WTC11 (cell line): ENCODE measurements around the gene PAQR6. TPM values are rescaled to one million over a fixed set of nuclear protein-coding genes. Genes with fewer than 3 reads are reported as not detected.
A peak's percentile ranks its signal among the peaks of the same experiment; 100 is the strongest.

ENCODE experiments used
- CBFB ChIP-seq: sonication (generic); formaldehyde crosslinking; IDR thresholded peaks from 2 replicates; pipeline ENCODE4 v1.8.1; 2022; ENCODE audit warnings: mild to moderate bottlenecking, low read depth, missing genetic modification reagents
- HMGA2 ChIP-seq: fragments of 250-450 bp; sonication (Bioruptor Pico); IDR thresholded peaks from 2 replicates; pipeline ENCODE4 v1.4.0; 2021; ENCODE audit warnings: mild to moderate bottlenecking, moderate library complexity
- MXD4 ChIP-seq: fragments of 250-450 bp; sonication (Bioruptor Pico); IDR thresholded peaks from 2 replicates; pipeline ENCODE4 v1.8.0; 2021; ENCODE audit warnings: mild to moderate bottlenecking, moderate library complexity, borderline replicate concordance
- NR2C2 ChIP-seq: sonication (generic); formaldehyde crosslinking; IDR thresholded peaks from 2 replicates; pipeline ENCODE4 v1.8.0; 2022; ENCODE audit warnings: mild to moderate bottlenecking, missing genetic modification reagents
- TEAD1 ChIP-seq: sonication (generic); formaldehyde crosslinking; IDR thresholded peaks from 2 replicates; pipeline ENCODE4 v1.8.0; 2022; ENCODE audit warnings: mild to moderate bottlenecking, missing genetic modification reagents
- TEAD4 ChIP-seq: sonication (generic); formaldehyde crosslinking; IDR thresholded peaks from 2 replicates; pipeline ENCODE4 v1.8.0; 2022; ENCODE audit warnings: mild to moderate bottlenecking, missing genetic modification reagents
- TP53 ChIP-seq: sonication (generic); formaldehyde crosslinking; IDR thresholded peaks from 2 replicates; pipeline ENCODE4 v1.8.1; 2023; ENCODE audit warnings: mild to moderate bottlenecking, missing genetic modification reagents
- ZNF423 ChIP-seq: fragments of 250-450 bp; sonication (Bioruptor Pico); IDR thresholded peaks from 2 replicates; pipeline ENCODE4 v2.1.2; 2022; ENCODE audit warnings: mild to moderate bottlenecking, moderate library complexity
- total RNA-seq: library from RNA; stranded (reverse); gene quantifications from 3 replicates; pipeline ENCODE4 v1.2.3, GENCODE V29; 2021
- TF ChIP-seq, protein P1 (sequence below): sonication (generic); formaldehyde crosslinking; IDR thresholded peaks from 2 replicates; pipeline ENCODE4 v1.8.1; 2022; ENCODE audit warnings: mild to moderate bottlenecking, missing genetic modification reagents, moderate library complexity, borderline replicate concordance
- TF ChIP-seq, protein P2 (sequence below): fragments of 250-450 bp; sonication (Bioruptor Pico); IDR thresholded peaks from 2 replicates; pipeline ENCODE4 v2.1.2; 2022; ENCODE audit warnings: mild to moderate bottlenecking, moderate library complexity
- TF ChIP-seq, protein P3 (sequence below): sonication (generic); formaldehyde crosslinking; IDR thresholded peaks from 2 replicates; pipeline ENCODE4 v1.8.0; 2022; ENCODE audit warnings: missing genetic modification reagents
- TF ChIP-seq, protein P4 (sequence below): sonication (generic); formaldehyde crosslinking; IDR thresholded peaks from 2 replicates; pipeline ENCODE4 v1.8.1; 2023; ENCODE audit warnings: mild to moderate bottlenecking, missing genetic modification reagents, moderate library complexity
- TF ChIP-seq, protein P5 (sequence below): fragments of 250-450 bp; sonication (Bioruptor Pico); IDR thresholded peaks from 2 replicates; pipeline ENCODE4 v1.9.0; 2021; ENCODE audit warnings: mild to moderate bottlenecking, borderline replicate concordance
- TF ChIP-seq, protein P6 (sequence below): fragments of 250-450 bp; sonication (Bioruptor Pico); IDR thresholded peaks from 2 replicates; pipeline ENCODE4 v1.9.0; 2021; ENCODE audit warnings: mild to moderate bottlenecking
- TF ChIP-seq, protein P7 (sequence below): sonication (generic); formaldehyde crosslinking; IDR thresholded peaks from 2 replicates; pipeline ENCODE4 v1.8.0; 2023; ENCODE audit warnings: missing genetic modification reagents, mild to moderate bottlenecking, borderline replicate concordance
- TF ChIP-seq, protein P8 (sequence below): sonication (generic); formaldehyde crosslinking; IDR thresholded peaks from 2 replicates; pipeline ENCODE4 v1.8.0; 2023; ENCODE audit warnings: missing genetic modification reagents
- TF ChIP-seq, protein P9 (sequence below): sonication (generic); formaldehyde crosslinking; IDR thresholded peaks from 2 replicates; pipeline ENCODE4 v1.8.0; 2022; ENCODE audit warnings: mild to moderate bottlenecking, missing genetic modification reagents
- TF ChIP-seq, protein P10 (sequence below): fragments of 200-600 bp; IDR thresholded peaks from 2 replicates; pipeline ENCODE4 v1.8.0; 2022; ENCODE audit warnings: antibody characterized with exemption

The PAQR6 gene
- total RNA-seq, 1 experiment from 2014 or later, result 5.9 TPM

DNA sequence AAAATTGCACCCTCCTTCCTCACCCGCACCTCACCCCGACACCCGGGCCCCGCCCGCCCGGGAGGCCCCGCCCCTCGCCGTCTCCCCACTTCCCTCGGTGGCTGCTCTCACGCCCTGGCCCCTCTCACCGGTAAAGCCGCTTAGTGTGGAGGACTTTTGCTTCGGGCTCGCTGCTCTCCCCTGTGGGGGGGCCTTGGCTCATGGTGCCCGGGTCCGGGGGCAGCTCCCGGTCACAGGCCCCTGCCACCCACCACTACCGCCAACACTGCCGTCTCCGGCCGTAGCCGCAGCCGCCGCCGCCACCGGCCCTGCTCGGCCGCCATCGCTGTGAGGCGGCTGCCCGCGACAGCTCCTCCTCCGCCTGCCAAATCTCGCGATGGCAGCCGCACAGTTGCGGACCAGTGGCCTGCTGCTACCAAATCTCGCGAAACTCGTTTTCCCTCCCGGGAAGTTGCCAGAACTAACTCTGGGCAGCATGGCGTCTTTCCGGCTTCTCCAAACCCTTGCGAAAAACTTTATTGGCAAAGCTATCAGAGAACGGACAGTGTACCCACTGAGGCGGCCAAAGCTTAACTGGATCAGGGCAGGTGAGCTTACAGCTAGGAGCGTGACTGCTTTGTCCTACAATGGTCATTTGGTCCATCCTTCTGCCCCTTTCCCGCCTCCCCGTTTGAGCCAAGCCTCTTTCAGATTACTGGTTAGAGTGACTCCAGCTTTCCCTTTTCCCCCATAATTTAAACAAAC is 34.8 kb upstream of the PAQR6 start, which contains the start of gene SMG5 (continued):
- TF ChIP-seq, protein P1, sequence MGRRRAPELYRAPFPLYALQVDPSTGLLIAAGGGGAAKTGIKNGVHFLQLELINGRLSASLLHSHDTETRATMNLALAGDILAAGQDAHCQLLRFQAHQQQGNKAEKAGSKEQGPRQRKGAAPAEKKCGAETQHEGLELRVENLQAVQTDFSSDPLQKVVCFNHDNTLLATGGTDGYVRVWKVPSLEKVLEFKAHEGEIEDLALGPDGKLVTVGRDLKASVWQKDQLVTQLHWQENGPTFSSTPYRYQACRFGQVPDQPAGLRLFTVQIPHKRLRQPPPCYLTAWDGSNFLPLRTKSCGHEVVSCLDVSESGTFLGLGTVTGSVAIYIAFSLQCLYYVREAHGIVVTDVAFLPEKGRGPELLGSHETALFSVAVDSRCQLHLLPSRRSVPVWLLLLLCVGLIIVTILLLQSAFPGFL, result no peak; the same call in 1 of the 2 replicates
- TF ChIP-seq, protein P2, sequence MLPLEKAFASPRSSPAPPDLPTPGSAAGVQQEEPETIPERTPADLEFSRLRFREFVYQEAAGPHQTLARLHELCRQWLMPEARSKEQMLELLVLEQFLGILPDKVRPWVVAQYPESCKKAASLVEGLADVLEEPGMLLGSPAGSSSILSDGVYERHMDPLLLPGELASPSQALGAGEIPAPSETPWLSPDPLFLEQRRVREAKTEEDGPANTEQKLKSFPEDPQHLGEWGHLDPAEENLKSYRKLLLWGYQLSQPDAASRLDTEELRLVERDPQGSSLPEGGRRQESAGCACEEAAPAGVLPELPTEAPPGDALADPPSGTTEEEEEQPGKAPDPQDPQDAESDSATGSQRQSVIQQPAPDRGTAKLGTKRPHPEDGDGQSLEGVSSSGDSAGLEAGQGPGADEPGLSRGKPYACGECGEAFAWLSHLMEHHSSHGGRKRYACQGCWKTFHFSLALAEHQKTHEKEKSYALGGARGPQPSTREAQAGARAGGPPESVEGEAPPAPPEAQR (CRISPR knock-in tag), result no peak
- TF ChIP-seq TEAD4 (CRISPR knock-in tag) (no peak), TP53 (0 out of 2 replicates have a peak, but pooled peaks have one; percentile 74), NR2C2 (CRISPR knock-in tag) (no peak), ZNF423 (no peak), CBFB (CRISPR knock-in tag) (peak; percentile 88; the same call in 1 of the 2 replicates), TEAD1 (CRISPR knock-in tag) (peak; percentile 90; the same call in 1 of the 2 replicates), MXD4 (CRISPR knock-in tag) (no peak), HMGA2 (CRISPR knock-in tag) (no peak)
- TF ChIP-seq, protein P3, sequence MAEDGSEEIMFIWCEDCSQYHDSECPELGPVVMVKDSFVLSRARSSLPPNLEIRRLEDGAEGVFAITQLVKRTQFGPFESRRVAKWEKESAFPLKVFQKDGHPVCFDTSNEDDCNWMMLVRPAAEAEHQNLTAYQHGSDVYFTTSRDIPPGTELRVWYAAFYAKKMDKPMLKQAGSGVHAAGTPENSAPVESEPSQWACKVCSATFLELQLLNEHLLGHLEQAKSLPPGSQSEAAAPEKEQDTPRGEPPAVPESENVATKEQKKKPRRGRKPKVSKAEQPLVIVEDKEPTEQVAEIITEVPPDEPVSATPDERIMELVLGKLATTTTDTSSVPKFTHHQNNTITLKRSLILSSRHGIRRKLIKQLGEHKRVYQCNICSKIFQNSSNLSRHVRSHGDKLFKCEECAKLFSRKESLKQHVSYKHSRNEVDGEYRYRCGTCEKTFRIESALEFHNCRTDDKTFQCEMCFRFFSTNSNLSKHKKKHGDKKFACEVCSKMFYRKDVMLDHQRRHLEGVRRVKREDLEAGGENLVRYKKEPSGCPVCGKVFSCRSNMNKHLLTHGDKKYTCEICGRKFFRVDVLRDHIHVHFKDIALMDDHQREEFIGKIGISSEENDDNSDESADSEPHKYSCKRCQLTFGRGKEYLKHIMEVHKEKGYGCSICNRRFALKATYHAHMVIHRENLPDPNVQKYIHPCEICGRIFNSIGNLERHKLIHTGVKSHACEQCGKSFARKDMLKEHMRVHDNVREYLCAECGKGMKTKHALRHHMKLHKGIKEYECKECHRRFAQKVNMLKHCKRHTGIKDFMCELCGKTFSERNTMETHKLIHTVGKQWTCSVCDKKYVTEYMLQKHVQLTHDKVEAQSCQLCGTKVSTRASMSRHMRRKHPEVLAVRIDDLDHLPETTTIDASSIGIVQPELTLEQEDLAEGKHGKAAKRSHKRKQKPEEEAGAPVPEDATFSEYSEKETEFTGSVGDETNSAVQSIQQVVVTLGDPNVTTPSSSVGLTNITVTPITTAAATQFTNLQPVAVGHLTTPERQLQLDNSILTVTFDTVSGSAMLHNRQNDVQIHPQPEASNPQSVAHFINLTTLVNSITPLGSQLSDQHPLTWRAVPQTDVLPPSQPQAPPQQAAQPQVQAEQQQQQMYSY (CRISPR knock-in tag), result no peak; the same call in 1 of the 2 replicates
- TF ChIP-seq, protein P4, sequence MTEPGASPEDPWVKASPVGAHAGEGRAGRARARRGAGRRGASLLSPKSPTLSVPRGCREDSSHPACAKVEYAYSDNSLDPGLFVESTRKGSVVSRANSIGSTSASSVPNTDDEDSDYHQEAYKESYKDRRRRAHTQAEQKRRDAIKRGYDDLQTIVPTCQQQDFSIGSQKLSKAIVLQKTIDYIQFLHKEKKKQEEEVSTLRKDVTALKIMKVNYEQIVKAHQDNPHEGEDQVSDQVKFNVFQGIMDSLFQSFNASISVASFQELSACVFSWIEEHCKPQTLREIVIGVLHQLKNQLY (CRISPR knock-in tag), result no peak
- TF ChIP-seq, protein P5, sequence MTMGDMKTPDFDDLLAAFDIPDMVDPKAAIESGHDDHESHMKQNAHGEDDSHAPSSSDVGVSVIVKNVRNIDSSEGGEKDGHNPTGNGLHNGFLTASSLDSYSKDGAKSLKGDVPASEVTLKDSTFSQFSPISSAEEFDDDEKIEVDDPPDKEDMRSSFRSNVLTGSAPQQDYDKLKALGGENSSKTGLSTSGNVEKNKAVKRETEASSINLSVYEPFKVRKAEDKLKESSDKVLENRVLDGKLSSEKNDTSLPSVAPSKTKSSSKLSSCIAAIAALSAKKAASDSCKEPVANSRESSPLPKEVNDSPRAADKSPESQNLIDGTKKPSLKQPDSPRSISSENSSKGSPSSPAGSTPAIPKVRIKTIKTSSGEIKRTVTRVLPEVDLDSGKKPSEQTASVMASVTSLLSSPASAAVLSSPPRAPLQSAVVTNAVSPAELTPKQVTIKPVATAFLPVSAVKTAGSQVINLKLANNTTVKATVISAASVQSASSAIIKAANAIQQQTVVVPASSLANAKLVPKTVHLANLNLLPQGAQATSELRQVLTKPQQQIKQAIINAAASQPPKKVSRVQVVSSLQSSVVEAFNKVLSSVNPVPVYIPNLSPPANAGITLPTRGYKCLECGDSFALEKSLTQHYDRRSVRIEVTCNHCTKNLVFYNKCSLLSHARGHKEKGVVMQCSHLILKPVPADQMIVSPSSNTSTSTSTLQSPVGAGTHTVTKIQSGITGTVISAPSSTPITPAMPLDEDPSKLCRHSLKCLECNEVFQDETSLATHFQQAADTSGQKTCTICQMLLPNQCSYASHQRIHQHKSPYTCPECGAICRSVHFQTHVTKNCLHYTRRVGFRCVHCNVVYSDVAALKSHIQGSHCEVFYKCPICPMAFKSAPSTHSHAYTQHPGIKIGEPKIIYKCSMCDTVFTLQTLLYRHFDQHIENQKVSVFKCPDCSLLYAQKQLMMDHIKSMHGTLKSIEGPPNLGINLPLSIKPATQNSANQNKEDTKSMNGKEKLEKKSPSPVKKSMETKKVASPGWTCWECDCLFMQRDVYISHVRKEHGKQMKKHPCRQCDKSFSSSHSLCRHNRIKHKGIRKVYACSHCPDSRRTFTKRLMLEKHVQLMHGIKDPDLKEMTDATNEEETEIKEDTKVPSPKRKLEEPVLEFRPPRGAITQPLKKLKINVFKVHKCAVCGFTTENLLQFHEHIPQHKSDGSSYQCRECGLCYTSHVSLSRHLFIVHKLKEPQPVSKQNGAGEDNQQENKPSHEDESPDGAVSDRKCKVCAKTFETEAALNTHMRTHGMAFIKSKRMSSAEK, result no peak
- TF ChIP-seq, protein P6, sequence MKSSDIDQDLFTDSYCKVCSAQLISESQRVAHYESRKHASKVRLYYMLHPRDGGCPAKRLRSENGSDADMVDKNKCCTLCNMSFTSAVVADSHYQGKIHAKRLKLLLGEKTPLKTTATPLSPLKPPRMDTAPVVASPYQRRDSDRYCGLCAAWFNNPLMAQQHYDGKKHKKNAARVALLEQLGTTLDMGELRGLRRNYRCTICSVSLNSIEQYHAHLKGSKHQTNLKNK (CRISPR knock-in tag), result no peak
- TF ChIP-seq, protein P7, sequence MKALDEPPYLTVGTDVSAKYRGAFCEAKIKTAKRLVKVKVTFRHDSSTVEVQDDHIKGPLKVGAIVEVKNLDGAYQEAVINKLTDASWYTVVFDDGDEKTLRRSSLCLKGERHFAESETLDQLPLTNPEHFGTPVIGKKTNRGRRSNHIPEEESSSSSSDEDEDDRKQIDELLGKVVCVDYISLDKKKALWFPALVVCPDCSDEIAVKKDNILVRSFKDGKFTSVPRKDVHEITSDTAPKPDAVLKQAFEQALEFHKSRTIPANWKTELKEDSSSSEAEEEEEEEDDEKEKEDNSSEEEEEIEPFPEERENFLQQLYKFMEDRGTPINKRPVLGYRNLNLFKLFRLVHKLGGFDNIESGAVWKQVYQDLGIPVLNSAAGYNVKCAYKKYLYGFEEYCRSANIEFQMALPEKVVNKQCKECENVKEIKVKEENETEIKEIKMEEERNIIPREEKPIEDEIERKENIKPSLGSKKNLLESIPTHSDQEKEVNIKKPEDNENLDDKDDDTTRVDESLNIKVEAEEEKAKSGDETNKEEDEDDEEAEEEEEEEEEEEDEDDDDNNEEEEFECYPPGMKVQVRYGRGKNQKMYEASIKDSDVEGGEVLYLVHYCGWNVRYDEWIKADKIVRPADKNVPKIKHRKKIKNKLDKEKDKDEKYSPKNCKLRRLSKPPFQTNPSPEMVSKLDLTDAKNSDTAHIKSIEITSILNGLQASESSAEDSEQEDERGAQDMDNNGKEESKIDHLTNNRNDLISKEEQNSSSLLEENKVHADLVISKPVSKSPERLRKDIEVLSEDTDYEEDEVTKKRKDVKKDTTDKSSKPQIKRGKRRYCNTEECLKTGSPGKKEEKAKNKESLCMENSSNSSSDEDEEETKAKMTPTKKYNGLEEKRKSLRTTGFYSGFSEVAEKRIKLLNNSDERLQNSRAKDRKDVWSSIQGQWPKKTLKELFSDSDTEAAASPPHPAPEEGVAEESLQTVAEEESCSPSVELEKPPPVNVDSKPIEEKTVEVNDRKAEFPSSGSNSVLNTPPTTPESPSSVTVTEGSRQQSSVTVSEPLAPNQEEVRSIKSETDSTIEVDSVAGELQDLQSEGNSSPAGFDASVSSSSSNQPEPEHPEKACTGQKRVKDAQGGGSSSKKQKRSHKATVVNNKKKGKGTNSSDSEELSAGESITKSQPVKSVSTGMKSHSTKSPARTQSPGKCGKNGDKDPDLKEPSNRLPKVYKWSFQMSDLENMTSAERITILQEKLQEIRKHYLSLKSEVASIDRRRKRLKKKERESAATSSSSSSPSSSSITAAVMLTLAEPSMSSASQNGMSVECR (CRISPR knock-in tag), result peak; percentile 56; the same call in 1 of the 2 replicates
- TF ChIP-seq, protein P8, sequence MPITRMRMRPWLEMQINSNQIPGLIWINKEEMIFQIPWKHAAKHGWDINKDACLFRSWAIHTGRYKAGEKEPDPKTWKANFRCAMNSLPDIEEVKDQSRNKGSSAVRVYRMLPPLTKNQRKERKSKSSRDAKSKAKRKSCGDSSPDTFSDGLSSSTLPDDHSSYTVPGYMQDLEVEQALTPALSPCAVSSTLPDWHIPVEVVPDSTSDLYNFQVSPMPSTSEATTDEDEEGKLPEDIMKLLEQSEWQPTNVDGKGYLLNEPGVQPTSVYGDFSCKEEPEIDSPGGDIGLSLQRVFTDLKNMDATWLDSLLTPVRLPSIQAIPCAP (CRISPR knock-in tag), result 0 out of 2 replicates have a peak, but pooled peaks have one; percentile 67
- TF ChIP-seq, protein P9, sequence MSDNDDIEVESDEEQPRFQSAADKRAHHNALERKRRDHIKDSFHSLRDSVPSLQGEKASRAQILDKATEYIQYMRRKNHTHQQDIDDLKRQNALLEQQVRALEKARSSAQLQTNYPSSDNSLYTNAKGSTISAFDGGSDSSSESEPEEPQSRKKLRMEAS (CRISPR knock-in tag), result peak; percentile 55; the same call in 1 of the 2 replicates
- TF ChIP-seq, protein P10, sequence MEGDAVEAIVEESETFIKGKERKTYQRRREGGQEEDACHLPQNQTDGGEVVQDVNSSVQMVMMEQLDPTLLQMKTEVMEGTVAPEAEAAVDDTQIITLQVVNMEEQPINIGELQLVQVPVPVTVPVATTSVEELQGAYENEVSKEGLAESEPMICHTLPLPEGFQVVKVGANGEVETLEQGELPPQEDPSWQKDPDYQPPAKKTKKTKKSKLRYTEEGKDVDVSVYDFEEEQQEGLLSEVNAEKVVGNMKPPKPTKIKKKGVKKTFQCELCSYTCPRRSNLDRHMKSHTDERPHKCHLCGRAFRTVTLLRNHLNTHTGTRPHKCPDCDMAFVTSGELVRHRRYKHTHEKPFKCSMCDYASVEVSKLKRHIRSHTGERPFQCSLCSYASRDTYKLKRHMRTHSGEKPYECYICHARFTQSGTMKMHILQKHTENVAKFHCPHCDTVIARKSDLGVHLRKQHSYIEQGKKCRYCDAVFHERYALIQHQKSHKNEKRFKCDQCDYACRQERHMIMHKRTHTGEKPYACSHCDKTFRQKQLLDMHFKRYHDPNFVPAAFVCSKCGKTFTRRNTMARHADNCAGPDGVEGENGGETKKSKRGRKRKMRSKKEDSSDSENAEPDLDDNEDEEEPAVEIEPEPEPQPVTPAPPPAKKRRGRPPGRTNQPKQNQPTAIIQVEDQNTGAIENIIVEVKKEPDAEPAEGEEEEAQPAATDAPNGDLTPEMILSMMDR, result no peak
